Measurements from ENCODE around the gene LHFPL6.

DNA sequence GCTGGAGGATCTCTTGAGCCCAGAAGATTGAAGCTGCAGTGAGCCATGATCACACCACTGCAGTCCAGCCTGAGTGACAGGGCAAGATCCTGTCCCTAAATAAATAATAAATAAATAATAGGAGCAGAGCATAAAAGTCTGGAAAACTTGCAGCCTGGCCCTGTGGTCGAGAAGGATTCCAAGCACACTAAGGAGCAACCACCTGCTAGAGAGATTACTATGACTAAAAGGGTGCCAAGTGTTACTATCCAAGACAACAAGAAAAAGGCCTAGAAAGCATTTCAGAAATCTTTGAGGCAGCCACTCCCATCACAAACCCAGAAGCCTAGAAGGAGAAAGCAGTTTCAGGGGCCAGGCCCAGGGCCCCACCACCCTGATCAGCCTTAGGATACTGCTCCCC lies 46.1 kb downstream of the LHFPL6 start:
- TF ChIP-seq CTCF (IDR thresholded peaks at IDR 0.05; ENCODE audit: insufficient read depth, low read depth, low read length), result no peak
- no peak for TF ChIP-seq EZH2 (IDR thresholded peaks at IDR 0.05; ENCODE audit: insufficient read depth, low read length)

Measured in astrocyte (in vitro differentiated cells and primary cell).